ENCODE data around the gene KRTAP4-8. TPM values are rescaled to one million over a fixed set of nuclear protein-coding genes. Genes with fewer than 3 reads are reported as not detected.
"Not testable (repeated sequence)": the region's sequence is repeated elsewhere in the genome, so short reads cannot be mapped to it uniquely, and the experiment has no call there.

The KRTAP4-8 gene
- total RNA-seq, 4 donors from 2014 or later, result not detected

- 91 to 98% methylated on average over 5 of the region's 5 CpGs for WGBS, 2 donors
- no peaks in the 10 kb centered on the region for H3K36me3 ChIP-seq
- H3K4me1 ChIP-seq, result peaks cover 0 to 15% (median 0%) of the 10 kb centered on the region in 4 donors
- peaks cover 0 to 4% (median 0%) of the 10 kb centered on the region in 4 donors for H3K9me3 ChIP-seq
- TF ChIP-seq EP300 (IDR thresholded peaks at IDR 0.05) (no peak), POLR2A (IDR thresholded peaks at IDR 0.05) (no peak), CTCF (IDR thresholded peaks at IDR 0.05) (no peak)
- no peak overlapping the region for H3K4me3 ChIP-seq
- H3K27me3 ChIP-seq, result no peaks in the 10 kb centered on the region
- no peak for DNase-seq (ENCODE audit: low spot score in 2 of 2)
- no peak overlapping the region for H3K27ac ChIP-seq
These were observed 39.2 kb downstream of the KRTAP4-8 start for GRCh38 chr17:41058741-41059140.

- H3K27me3 ChIP-seq, result no peaks in the 10 kb centered on the region
- no peaks in the 10 kb centered on the region for H3K36me3 ChIP-seq
- peaks cover 0 to 15% (median 0%) of the 10 kb centered on the region in 4 donors for H3K4me1 ChIP-seq
- H3K27ac ChIP-seq, result no peak overlapping the region
- no peak overlapping the region for H3K4me3 ChIP-seq
- peaks cover 0 to 4% (median 0%) of the 10 kb centered on the region in 4 donors for H3K9me3 ChIP-seq
- TF ChIP-seq EP300 (IDR thresholded peaks at IDR 0.05), result no peak
- no peak for TF ChIP-seq CTCF (IDR thresholded peaks at IDR 0.05)
- TF ChIP-seq POLR2A (IDR thresholded peaks at IDR 0.05), result no peak
- no peak for DNase-seq (ENCODE audit: low spot score in 2 of 2)
- WGBS, 2 donors, result 94% methylated on average over 1 of the region's 1 CpG
These were observed 40.4 kb downstream of the KRTAP4-8 start for GRCh38 chr17:41057547-41057946.

- not testable (repeated sequence) for H3K9me3 ChIP-seq; H3K27ac ChIP-seq; H3K4me1 ChIP-seq; H3K36me3 ChIP-seq; DNase-seq (ENCODE audit: low spot score in 2 of 2); H3K4me3 ChIP-seq; H3K27me3 ChIP-seq
- 43 to 61% methylated on average over 1 to 3 of the region's 6 CpGs for whole genome bisulfite sequencing, 2 donors
These were observed 42.8 kb downstream of the KRTAP4-8 start, which contains the start of gene KRTAP2-2 for GRCh38 chr17:41055130-41055529. KRTAP2-2 (minus strand) TSS chr17:41055230; CDS start chr17:41055211, 19 bp downstream.

GRCh38 chr17:41054556-41054955, 43.4 kb downstream of the KRTAP4-8 start:
- H3K36me3 ChIP-seq; H3K9me3 ChIP-seq; H3K27me3 ChIP-seq; H3K27ac ChIP-seq; DNase-seq (ENCODE audit: low spot score in 2 of 2); H3K4me1 ChIP-seq; H3K4me3 ChIP-seq: not testable (repeated sequence)
- 76 to 78% methylated on average over 7 of the region's 9 CpGs for WGBS, 2 donors

GRCh38 chr17:41054025-41054424, 43.9 kb downstream of the KRTAP4-8 start:
- Histone ChIP-seq H3K27ac (no peak overlapping the region), H3K36me3 (no peaks in the 10 kb centered on the region), H3K4me3 (no peak overlapping the region), H3K27me3 (peaks cover 0 to 3% of the 10 kb centered on the region in 2 donors), H3K9me3 (peaks cover 0 to 4% (median 0%) of the 10 kb centered on the region in 4 donors), H3K4me1 (no peaks in the 10 kb centered on the region)
- WGBS, 2 donors, result 92 to 96% methylated on average over 4 of the region's 4 CpGs
- no peak for DNase-seq (ENCODE audit: low spot score in 2 of 2)
- TF ChIP-seq EP300 (IDR thresholded peaks at IDR 0.05) (no peak), CTCF (IDR thresholded peaks at IDR 0.05) (no peak), POLR2A (IDR thresholded peaks at IDR 0.05) (no peak)

- no peak for TF ChIP-seq POLR2A (IDR thresholded peaks at IDR 0.05)
- TF ChIP-seq CTCF (IDR thresholded peaks at IDR 0.05), result no peak
- no peak for TF ChIP-seq EP300 (IDR thresholded peaks at IDR 0.05)
- H3K36me3 ChIP-seq, result no peaks in the 10 kb centered on the region
- peaks cover 0 to 2% (median 0%) of the 10 kb centered on the region in 4 donors for H3K9me3 ChIP-seq
- H3K4me3 ChIP-seq, result no peak overlapping the region
- DNase-seq (ENCODE audit: low spot score in 2 of 2), result no peak
- H3K4me1 ChIP-seq, result no peaks in the 10 kb centered on the region
- peaks cover 0 to 11% of the 10 kb centered on the region in 2 donors for H3K27me3 ChIP-seq
- H3K27ac ChIP-seq, result no peak overlapping the region
These were observed 45.4 kb downstream of the KRTAP4-8 start for GRCh38 chr17:41052566-41052965.
